GM18519 (cell line): ENCODE data around the gene LRPAP1.

Experiments used
- ATAC-seq: cut with Tn5 transposase; IDR thresholded peaks from one replicate; pipeline ENCODE4 v1.9.1; 2021; ENCODE audit warnings: mild to moderate bottlenecking, moderate library complexity; ENCODE audit not compliant: unreplicated experiment, low FRiP score

The LRPAP1 gene

DNA sequence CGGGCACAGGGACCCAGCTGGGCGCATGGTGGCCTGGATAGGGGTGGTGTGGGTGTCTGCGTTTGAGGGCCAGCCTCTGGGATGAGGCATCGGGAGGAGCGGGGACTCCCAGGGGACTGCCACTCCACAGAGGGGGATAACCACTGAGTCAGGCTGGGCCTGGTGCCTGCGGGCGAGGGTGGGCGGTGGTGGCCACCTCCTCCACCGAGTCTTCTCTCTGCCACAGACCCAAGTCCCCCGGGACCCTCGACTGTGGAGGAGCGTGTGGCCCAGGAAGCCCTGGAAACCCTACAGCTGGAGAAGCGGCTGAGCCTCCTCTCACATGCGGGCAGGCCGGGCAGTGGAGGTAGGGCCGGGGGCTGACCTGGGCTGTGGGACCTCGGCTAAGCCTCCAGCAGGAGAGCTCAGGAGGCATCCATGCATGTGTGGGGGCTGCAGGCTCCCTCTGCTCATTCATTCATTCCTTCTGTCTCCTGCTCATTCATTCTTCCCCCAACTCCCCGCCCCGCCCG, 42.7 kb downstream of the LRPAP1 start:
- ATAC-seq = no peak

- no peak for ATAC-seq
Measured at GRCh38 chr4:3488820-3489219, 43.4 kb downstream of the LRPAP1 start.

DNA sequence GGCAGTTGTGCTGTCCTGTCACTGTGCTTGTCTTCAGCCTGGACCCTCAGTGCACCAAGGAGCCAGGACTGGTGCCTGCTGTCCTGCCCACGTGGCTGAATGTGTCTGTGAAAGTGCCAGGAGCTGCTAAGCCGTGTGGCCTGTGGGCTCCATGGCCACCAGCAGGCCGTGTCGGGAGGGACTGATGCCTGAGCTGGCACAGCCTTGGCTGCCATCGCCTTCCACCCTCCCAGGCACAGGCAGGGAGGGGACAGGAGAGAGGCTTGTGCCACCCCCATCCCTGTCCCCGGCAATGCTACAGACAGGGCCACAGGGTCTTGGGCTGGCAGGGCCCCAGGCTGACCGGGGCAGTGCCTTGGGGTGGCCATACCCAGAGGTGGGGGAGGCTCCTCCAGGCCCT, 44.4 kb downstream of the LRPAP1 start:
- ATAC-seq = no peak

DNA sequence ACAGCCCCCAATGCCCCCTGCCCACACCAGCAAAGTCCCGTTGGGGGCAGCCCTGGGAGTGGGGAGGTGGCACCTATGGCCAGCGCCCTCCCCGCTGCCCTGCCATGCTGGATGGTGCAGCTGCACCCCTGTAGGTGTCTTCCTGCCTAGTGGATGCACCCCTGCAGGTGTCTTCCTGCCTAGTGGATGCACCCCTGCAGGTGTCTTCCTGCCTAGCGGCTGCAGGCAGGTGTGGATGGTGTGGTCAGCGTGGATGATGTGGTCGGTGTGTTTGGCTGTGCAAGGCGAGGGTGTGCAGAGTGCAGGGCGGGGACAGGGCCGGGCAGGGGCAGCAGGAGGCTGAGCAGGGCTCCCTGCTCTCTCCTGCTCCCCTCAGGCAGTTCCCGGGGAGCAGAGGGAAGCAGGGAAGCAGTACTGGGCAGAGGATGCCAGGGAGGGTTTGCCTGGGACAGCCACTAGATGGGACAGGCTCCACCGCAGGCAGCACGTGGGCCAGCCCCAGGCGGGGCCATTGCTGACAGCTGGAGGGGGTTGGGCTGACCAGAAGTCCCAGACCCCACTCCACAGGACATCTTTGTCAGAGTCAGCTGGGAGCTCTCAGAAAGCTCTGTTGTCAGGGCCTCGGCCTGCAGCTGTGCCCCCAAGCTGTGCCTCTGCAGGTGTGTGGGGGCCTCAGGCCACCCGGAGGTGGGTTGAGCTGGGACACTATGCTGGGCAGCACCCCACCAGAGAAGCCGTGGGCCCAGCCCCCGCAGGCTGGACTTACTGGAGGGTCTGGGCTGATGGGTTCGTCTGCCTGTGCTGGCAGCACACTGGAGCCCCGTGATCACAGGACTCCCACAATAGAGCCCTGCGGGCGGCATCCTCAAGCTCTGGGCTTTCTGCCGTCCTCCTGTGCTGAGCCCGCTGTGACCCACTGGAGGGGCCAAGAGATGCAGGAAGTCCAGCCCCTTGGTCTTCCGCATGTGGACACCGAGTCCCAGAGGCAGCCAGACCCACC, 45.4 kb downstream of the LRPAP1 start:
- ATAC-seq = no peak

DNA sequence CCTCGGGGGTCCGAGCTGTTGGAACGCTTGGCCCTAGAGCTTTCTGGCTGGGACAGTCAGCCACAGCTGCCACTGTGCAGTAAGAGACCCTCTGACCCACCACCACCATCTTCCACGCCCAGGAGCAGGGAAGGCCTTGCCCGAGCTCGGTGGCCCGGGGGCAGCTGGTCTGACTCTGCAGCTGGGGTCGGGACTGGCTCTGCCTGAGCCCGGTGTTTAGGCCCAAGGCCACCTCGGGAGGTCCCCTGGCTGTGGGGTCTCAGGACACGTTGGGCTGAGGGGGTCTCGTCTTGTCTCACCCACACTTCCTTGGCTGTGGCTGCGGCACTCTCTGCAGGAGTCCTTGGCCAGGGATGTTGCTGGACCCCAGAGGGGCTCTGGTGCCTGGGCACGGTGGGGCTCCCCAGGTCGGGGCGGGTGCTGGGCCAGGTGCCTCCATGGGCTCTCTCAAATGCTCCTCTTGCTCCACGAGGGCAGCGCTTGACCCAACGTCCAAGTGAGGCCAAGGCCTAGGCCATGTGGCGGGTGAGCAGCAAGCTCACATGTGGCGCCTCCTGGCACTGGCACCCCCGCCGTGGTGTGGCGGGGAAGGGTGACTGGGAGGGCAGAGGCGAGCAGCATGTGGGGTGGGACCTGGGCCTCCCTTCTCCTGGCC, 46.2 kb downstream of the LRPAP1 start:
- no peak for ATAC-seq

GRCh38 chr4:3485011-3485791, 47.0 kb downstream of the LRPAP1 start:
- ATAC-seq = no peak

DNA sequence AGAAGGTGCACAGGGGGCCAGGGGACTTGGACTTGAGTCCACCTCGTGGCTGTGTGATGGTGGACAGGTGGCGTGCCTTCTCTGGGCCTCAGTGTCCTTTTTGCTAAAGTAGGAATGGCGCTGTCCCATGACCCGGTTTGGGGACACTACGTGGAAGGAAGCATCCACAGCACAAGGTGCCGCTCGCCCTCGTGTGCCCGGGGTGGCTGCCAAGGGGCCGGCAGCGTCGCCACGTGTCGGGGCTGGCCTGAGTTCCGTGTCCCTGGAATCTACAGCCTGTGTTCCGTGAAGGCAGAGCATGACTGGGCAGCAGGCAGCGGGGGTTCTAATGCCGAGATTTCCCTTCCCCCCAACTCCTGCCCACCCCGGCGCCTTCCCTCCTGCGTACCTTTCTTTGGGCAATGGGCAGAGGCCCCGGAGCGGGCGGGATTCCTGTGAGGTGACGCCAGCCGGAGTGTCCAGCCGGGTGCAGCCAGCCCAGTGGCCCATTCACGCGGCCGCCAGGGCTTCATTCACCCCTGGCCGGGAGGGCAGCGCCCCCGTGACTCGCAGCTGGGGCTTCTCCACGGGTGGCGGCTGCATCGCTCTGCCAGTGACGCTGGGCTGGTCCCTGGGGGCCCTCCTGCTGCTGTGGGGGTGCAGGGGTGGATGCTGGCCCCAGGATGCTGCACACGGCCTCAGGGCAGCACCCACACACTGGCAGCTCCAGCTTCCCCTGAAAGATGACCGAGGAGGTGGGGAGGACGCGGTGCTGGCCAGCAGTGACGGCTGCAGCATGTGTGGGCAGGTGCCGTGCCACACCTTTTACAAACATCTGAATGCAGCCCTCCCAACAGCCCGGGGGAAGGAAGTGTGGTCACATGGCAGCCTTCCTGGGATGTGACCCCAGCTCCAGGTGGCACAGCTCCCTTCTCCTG, 47.9 kb downstream of the LRPAP1 start:
- no peak for ATAC-seq

DNA sequence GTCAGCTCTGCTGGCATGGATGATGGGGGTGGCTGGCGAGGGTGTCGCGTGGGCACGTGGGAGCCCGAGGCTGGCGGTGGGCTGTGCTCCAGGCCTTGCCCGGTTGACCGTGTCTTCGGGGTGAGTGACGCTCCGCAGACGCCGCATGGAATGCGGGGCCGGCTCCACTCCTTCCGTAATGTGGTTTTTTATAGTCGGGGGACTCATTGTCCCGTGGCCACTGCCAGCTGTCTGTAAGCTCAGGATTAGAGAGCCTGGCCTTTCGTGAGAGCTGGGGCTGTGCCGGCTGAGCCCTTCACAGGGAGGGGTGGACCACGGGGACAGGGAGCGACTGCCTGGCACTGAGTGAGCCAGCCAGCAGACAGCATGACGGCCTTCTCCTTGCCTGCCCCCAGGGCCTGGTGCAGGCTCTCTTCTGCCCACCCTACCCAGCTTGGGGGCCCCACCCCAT, 48.7 kb downstream of the LRPAP1 start:
- ATAC-seq = no peak

DNA sequence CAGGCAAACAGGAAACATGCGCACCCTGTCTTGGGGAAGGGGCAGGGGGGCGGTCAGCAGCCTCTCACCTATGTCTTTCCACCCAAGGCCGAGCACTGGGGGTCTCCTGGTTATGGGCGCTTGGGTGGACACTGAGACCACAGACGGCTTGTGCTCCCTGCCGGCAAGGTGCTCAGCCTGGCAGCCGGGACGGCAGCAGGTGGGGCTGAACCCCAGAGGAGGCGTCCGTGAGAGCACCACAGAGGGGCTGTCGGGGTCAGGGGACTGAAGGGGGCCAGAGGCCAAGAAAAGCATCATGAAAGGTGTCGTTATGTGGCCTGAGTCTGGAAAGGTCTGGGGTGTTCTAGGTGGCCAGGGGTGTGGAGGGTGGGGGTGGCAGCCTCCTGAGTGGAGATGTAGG, 49.5 kb downstream of the LRPAP1 start:
- no peak for ATAC-seq

DNA sequence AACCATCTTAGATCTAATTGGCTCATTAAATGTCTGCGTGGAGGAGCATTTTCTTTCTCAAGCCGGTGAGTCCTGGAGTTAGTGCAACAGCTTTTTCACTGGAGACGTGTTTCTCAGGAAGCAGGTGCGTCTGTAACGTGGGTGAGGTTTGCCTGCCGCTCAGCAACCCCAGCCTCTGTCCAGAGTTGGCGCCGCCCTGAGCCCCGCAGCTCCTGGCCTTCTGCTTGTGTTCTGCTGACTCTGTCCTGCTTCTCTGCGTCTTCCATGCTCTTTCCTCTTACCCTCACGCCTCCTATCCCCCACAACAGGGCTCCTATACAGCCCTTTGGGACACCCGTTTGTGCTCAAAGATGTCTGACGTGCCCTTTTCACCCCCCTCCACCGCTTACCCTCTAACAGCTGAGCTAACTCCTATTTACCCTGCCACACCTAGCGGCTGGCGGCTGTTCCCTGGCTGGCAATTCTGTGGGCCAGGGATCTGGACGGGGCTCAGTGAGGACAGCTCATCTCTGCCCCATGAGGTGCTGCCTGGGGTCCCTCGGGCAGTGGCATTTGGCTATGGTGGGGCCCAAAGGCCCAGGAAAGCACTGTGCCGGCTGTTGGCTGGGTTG, 50.3 kb downstream of the LRPAP1 start:
- ATAC-seq = no peak

DNA sequence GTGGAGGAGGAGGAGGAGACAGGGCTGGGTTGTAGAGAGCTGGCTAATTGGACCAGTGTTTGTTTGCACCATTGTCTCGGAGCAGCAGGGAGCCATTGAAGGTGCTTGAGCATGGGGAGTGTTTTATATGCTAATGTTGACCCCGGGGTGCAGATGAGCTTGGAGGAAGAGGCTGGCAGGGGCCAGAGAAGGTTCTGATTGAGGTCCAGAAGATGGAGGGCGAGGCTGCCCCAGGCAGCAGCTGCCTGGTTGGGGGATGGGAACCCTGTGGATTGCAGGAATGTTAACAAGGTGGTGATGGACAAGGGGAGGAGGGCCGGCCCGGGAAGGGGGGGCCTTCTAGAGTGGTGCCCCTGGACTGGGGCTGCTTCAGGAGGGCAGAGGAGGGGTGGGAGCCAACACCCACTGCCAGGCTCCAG, 51.1 kb downstream of the LRPAP1 start:
- no peak for ATAC-seq

- no peak for ATAC-seq
Measured at GRCh38 chr4:3480528-3481112, 51.6 kb downstream of the LRPAP1 start.

DNA sequence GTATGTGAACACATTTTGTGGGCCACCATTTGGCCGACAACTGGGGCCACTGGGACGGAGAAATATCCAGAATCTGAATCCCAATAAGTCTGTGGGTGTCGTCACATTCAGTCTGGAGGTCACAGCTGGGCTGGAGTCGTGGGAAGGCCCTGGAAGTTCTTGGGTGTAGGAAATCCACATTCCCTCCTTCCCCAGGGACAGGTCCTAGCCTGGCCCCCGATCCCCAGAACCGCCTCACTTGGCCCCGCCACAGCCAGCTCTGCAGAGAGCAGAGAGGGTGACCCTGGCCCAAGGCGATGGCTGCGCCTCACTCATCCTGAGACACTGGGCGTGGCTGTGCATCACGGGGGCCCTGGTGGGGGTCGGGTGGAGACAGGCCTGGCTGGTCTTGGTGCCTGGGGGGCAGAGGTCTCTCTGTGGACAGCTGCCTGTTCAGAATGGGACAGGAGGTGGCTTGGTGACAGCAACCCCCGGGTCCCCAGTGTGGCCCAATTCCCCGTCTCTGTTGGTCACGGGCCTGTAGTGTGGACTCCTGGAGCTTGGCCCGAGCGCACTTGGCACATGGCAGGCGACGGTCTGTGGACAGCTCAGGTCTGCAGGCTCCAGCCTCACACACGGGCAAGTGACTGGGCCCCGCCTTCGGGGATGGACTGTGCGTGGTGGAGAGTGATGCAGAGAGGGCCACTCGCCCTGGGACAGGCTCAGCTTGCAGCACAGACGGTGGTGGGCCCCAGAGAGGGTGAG, 52.7 kb downstream of the LRPAP1 start:
- ATAC-seq = no peak

GRCh38 chr4:3478446-3479357, 53.5 kb downstream of the LRPAP1 start:
- ATAC-seq = no peak

DNA sequence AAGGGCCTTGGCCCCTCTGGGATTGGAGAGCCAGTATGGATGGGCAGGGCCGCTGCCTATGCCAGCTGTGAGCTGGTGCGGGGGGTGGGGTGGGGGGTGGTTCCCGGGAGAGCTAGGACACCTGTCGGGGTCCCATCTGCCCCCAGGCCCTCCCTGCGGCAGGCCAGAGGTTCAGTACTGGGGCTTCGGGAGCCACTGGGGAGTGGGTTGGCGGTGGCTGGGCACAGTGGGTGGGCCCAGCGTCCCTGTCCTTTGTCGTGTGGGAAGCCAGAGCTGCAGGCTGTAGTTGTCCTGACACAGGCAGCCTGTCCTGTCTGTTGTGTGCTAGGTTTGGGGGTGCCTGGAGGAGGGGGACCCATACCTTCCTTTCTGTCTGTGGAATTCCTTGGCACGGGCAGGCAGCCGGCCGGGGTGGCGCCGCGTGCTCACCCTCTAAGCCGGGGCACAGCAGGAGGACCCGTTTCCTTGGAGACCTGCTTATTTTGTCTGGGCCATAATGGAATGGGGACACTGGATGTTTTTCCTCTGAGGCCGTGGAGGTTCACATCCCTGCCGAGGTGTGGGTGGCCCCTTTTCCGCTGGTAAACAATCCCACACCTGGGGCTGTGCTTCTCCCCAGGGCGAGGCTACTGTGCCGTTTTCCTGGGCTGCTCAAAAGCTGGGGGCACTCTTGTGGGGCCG, 54.3 kb downstream of the LRPAP1 start:
- ATAC-seq = no peak

- ATAC-seq = no peak
Measured at GRCh38 chr4:3476936-3477749, 55.1 kb downstream of the LRPAP1 start.
